ENCODE data around the gene CERS5. TPM values are rescaled to one million over a fixed set of nuclear protein-coding genes. Genes with fewer than 3 reads are reported as not detected.

The CERS5 gene
- total RNA-seq, 1 experiment from 2014 or later, result 58.1 TPM

- CTCF ChIA-PET, result interaction anchor here (0.6 to 1.8 kb wide), 4 partner anchors 8 to 156 kb away, joined by 3 to 9 read pairs (median 6); partner anchors contain the start of gene COX14
- Mint-ChIP-seq H3K4me1 (ENCODE audit: insufficient read depth, unreplicated experiment) (peaks cover 4% of the 10 kb centered on the region), H3K27ac (ENCODE audit: low read depth, unreplicated experiment) (no peak overlapping the region), H3K27me3 (ENCODE audit: insufficient read depth, unreplicated experiment) (no peaks in the 10 kb centered on the region), H3K4me3 (ENCODE audit: unreplicated experiment) (no peak overlapping the region), H3K9me3 (ENCODE audit: unreplicated experiment) (no peaks in the 10 kb centered on the region), H3K36me3 (ENCODE audit: insufficient read depth, unreplicated experiment) (peaks cover 70% of the 10 kb centered on the region)
- intact Hi-C loops (cut with micrococcal nuclease), result no loop called here
- POLR2A ChIA-PET, result no interaction called here
- no peak for DNase-seq (ENCODE audit: unreplicated experiment)
- no peak for TF ChIP-seq CTCF (IDR thresholded peaks at IDR 0.05; ENCODE audit: unreplicated experiment)
- no TSS peak for BruUV-seq (replicated peaks)
These were observed 47.8 kb downstream of the CERS5 start for GRCh38 chr12:50119387-50119786.

GRCh38 chr12:50117057-50117622 lies 50.0 kb downstream of the CERS5 start:
- H3K9me3 Mint-ChIP-seq (ENCODE audit: unreplicated experiment), result no peaks in the 10 kb centered on the region
- H3K27ac Mint-ChIP-seq (ENCODE audit: low read depth, unreplicated experiment), result no peak overlapping the region
- intact Hi-C loops (cut with micrococcal nuclease), result no loop called here
- POLR2A ChIA-PET, result interaction anchor here (0.7 to 1.2 kb wide), 2 partner anchors 12 to 21 kb away, joined by 3 read pairs; no protein-coding TSS in a partner anchor
- H3K4me3 Mint-ChIP-seq (ENCODE audit: unreplicated experiment), result no peak overlapping the region
- peaks cover 50% of the 10 kb centered on the region for H3K36me3 Mint-ChIP-seq (ENCODE audit: insufficient read depth, unreplicated experiment)
- BruUV-seq (replicated peaks), result no TSS peak
- CTCF ChIA-PET, result interaction anchor here (0.6 to 1.1 kb wide), 2 partner anchors 29 to 30 kb away, joined by 5 read pairs; no protein-coding TSS in a partner anchor
- H3K4me1 Mint-ChIP-seq (ENCODE audit: insufficient read depth, unreplicated experiment), result peaks cover 6% of the 10 kb centered on the region
- no peaks in the 10 kb centered on the region for H3K27me3 Mint-ChIP-seq (ENCODE audit: insufficient read depth, unreplicated experiment)
- TF ChIP-seq CTCF (IDR thresholded peaks at IDR 0.05; ENCODE audit: unreplicated experiment), result no peak
- no peak for DNase-seq (ENCODE audit: unreplicated experiment)

GRCh38 chr12:50112456-50113218 lies 54.5 kb downstream of the CERS5 start:
- H3K27ac Mint-ChIP-seq (ENCODE audit: low read depth, unreplicated experiment), result peak overlapping the region; percentile 93
- intact Hi-C loops (cut with micrococcal nuclease), result loop anchor here (1.0 to 2.0 kb wide), 2 partner anchors 37 to 54 kb away; partner anchors contain the start of gene CERS5
- peaks cover 12% of the 10 kb centered on the region for H3K4me1 Mint-ChIP-seq (ENCODE audit: insufficient read depth, unreplicated experiment)
- H3K4me3 Mint-ChIP-seq (ENCODE audit: unreplicated experiment), result peak overlapping the region; percentile 99
- POLR2A ChIA-PET, result interaction anchor here (0.6 to 5.0 kb wide), 44 partner anchors 9 to 1140 kb away, joined by 3 to 70 read pairs (median 6); partner anchors contain the start of genes CERS5, GPD1, LARP4 and LIMA1
- peaks cover 23% of the 10 kb centered on the region for H3K36me3 Mint-ChIP-seq (ENCODE audit: insufficient read depth, unreplicated experiment)
- no peaks in the 10 kb centered on the region for H3K9me3 Mint-ChIP-seq (ENCODE audit: unreplicated experiment)
- CTCF ChIA-PET, result interaction anchor here (0.6 to 15.2 kb wide), 29 partner anchors 13 to 1784 kb away, joined by 3 to 232 read pairs (median 4); partner anchors contain the start of genes CERS5, GPD1 and SMARCD1
- no peak for DNase-seq (ENCODE audit: unreplicated experiment)
- no peaks in the 10 kb centered on the region for H3K27me3 Mint-ChIP-seq (ENCODE audit: insufficient read depth, unreplicated experiment)
- TF ChIP-seq CTCF (IDR thresholded peaks at IDR 0.05; ENCODE audit: unreplicated experiment), result no peak
- BruUV-seq (replicated peaks), result TSS peak; percentile 32
